Coronary artery (tissue), 2 donors: ENCODE data around the gene FRMD5.

Experiments
- DNase-seq: peaks from one replicate; pipeline ENCODE4 v3.0.0-alpha.2; 2017; ENCODE audit warnings: low spot score
- H3K27ac ChIP-seq, 2 donors: fragments of 200-600 bp; sonication (generic); one replicate each; pipeline ENCODE4 v1.5.1; 2016 to 2019
- H3K4me3 ChIP-seq: fragments of 200-600 bp; sonication (generic); 2 replicates; pipeline ENCODE4 v1.5.1; 2016; ENCODE audit warnings: mild to moderate bottlenecking, moderate library complexity
- TF ChIP-seq, protein P1 (sequence below): fragments of 200-600 bp; sonication (generic); IDR thresholded peaks from one replicate; pipeline ENCODE4 v1.5.1; 2019; ENCODE audit warnings: antibody characterized with exemption

FRMD5 gene

DNA sequence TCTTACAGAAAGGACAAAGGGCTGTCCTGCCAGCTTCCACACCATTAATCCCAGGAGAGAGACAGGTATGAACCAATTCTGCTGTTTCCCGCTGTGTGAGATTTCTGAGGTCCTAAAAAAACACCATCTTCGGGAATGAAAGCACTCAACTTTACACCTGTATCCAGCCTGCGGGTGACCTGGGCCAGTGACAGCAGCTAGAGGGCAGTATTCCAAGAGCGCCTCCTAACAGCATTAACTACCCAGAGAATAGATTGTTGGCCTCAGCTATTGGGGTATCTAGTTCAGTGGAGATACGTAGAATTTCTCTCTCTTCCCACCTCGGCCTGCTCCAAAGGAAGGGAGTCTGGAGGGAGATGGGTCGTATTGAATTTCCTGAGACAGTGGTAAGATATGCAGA lies 313.1 kb downstream of the FRMD5 start:
- no peak overlapping the region for H3K27ac ChIP-seq
- no peak overlapping the region for H3K4me3 ChIP-seq
- DNase-seq: no peak
- TF ChIP-seq, protein P1, sequence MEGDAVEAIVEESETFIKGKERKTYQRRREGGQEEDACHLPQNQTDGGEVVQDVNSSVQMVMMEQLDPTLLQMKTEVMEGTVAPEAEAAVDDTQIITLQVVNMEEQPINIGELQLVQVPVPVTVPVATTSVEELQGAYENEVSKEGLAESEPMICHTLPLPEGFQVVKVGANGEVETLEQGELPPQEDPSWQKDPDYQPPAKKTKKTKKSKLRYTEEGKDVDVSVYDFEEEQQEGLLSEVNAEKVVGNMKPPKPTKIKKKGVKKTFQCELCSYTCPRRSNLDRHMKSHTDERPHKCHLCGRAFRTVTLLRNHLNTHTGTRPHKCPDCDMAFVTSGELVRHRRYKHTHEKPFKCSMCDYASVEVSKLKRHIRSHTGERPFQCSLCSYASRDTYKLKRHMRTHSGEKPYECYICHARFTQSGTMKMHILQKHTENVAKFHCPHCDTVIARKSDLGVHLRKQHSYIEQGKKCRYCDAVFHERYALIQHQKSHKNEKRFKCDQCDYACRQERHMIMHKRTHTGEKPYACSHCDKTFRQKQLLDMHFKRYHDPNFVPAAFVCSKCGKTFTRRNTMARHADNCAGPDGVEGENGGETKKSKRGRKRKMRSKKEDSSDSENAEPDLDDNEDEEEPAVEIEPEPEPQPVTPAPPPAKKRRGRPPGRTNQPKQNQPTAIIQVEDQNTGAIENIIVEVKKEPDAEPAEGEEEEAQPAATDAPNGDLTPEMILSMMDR: no peak

DNA sequence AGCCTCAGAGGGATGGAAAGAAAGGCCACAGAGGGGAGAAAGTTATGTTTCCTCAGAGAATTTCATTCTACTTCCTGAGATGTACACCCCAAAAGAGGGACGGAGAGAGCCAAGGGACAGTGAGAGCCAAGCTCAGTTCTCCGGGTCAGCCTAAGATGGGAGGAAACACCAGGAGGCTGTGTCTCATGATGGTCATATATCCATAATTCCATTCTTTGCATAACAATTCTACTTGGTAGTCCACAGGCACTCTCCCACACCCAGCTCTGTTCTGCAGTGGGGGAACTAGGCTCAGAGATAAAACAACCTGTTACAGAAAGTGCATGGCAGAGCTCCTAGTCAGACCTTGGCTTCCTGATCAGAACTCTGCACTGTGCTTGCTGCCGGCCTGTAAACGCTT lies 313.8 kb downstream of the FRMD5 start:
- H3K4me3 ChIP-seq: no peak overlapping the region
- no peak for DNase-seq
- TF ChIP-seq, protein P1: no peak
- H3K27ac ChIP-seq: no peak overlapping the region

DNA sequence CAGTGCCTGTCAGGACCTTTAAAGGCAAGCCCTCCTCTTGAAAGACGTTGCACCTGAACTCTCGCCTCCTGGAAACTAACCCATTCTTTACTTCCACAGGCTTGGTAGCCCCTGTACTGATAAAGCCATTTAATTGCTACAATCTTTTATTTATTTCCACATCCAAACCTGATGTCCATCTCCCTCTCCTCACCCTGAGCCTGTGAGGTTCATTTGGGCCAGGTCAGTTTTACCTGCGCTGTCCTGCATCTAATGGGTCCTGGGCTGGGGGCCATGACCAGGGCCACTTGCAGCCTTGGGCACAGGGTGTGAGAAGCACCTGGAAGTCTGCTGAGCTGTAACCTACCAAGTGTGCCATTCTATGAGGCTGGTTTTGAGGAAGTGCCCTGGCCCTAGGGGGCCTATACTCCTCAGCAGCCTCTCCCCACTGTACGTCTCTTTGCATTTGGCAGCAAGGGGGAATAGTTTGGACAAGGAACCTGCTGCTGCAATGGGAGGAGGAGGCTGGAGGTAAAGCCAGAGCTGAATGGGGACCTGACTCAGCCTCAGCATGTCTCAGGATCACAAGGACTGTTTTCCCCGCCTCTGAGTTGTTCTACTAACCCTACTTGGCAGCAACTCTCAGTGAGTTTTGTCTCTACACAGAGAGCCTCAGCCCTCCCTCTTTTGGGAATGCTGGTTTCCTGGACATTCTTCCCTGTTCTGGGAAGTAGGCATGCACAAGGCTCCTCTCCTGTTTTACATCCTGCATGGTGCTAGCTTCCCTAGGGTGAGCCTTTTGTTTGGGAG lies 314.5 kb downstream of the FRMD5 start:
- no peak overlapping the region for H3K4me3 ChIP-seq
- no peak for DNase-seq
- H3K27ac ChIP-seq: no peak overlapping the region
- TF ChIP-seq, protein P1: no peak

DNA sequence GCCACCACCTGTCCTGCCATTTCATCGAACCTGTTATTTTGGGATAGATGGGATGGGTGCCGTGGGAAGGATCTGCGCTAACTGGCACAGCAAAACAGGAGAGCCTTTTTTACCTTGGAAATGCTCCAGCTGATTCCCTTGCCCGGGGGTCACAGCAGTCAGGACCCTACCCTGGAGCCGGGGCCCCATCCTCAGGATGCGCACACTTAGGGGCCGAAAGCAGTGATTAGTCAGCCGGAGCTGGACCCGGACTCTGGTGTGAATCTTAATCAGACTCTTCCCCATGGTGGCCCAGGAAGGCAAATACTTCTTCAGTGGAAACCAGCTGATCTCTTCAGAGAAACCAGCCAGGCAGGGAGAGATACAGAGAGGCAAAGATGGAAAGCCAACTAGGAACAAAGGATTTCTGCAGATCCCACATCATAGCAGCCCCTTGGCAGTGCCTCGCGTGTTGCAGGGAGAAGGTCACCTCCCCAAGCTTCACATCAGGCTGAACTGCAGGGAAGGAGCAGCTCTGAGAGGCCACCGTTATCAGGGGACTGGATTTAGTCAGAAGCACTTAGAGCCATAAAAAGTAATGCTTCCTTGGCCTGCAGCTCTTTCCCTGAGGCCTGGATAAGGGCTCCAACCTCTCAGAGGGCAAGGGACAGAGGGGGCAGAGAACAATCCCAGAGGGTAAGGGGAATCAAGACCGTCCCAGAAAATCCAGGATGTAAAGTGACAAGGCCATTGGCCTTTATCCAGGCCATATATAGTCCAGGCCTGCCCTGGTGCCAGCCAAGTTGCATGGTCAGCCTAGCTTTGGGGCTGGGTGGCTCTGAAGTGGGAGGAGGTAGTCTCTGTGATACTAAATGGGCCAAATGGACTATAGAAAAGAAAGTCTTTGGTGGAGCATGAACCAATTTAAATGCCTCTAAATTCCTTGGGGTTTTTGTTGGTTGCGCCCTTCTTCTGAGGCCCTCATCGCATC lies 315.4 kb downstream of the FRMD5 start:
- no peak overlapping the region for H3K27ac ChIP-seq

DNA sequence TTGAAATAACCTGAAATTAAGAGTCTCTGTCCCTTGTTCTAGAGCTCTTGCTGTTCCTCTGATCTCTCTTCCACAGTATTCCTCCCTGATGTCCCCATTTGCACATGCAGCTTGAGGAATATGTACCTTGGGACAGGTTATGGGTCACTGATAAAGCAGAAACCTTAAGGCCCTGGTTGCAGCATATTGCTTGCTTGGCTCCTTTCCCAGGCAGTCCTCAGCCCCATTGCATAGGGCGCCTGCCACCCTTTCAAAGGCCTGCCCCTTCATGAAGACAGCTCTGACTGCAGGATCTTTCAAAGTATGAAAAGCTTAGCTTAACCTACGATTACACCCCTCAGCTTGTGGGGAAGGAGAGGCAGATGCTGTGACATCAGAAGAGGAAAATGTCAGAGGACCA lies 316.6 kb downstream of the FRMD5 start:
- no peak for DNase-seq
- Histone ChIP-seq H3K4me3 (no peak overlapping the region), H3K27ac (no peak overlapping the region)
- TF ChIP-seq, protein P1: no peak

More for the DNA sequence above, 315.4 kb downstream of the FRMD5 start:
- H3K4me3 ChIP-seq: no peak overlapping the region
- TF ChIP-seq, protein P1: no peak
- no peak for DNase-seq

DNA sequence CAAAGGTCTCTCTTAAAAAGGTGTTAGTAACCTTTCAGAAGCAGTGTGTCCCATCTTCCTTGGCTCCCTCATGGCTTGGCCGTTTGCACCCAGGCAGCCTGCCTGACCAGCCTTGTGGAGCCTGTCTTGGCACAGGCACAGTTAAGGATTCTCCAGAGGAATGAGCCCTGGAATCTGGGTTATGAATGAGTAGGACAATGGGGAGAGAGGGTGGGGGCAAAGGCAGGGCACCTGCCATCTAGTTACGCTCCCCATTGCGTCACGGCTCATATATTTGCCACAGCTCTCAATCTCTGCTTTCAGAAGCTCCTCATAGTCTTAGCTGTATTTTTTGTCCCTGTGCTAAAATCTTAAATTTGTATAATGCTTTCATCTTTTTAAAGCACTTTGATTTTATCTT lies 317.7 kb downstream of the FRMD5 start:
- H3K27ac ChIP-seq: no peak overlapping the region
- TF ChIP-seq, protein P1: no peak
- no peak overlapping the region for H3K4me3 ChIP-seq
- no peak for DNase-seq
